HG03354 (cell line): Measurements from ENCODE around the gene TVP23C.
"Not testable (repeated sequence)": the region's sequence is repeated elsewhere in the genome, so short reads cannot be mapped to it uniquely, and the experiment has no call there.

Experiments
- ATAC-seq: cut with Tn5 transposase; IDR thresholded peaks from one replicate; pipeline ENCODE4 v1.9.1; 2021; ENCODE audit warnings: mild to moderate bottlenecking; ENCODE audit not compliant: unreplicated experiment, poor library complexity, severe bottlenecking

The TVP23C gene

GRCh38 chr17:15563375-15563857 lies at the start of gene TVP23C:
TVP23C (minus strand) TSS chr17:15563483; CDS start chr17:15563448, 35 bp downstream.
- ATAC-seq = peak; percentile 89

GRCh38 chr17:15592960-15593359 lies 29.7 kb upstream of the TVP23C start:
- ATAC-seq = not testable (repeated sequence)

GRCh38 chr17:15591986-15592385 lies 28.7 kb upstream of the TVP23C start:
- not testable (repeated sequence) for ATAC-seq

GRCh38 chr17:15590844-15591243 lies 27.6 kb upstream of the TVP23C start:
- not testable (repeated sequence) for ATAC-seq

GRCh38 chr17:15589544-15590536 lies 26.6 kb upstream of the TVP23C start:
- ATAC-seq = peak; percentile 67

GRCh38 chr17:15588017-15588416 lies 24.7 kb upstream of the TVP23C start:
- ATAC-seq = peak; percentile 78

- not testable (repeated sequence) for ATAC-seq
These were observed 20.0 kb upstream of the TVP23C start for GRCh38 chr17:15583313-15583712.

GRCh38 chr17:15581462-15581861 lies 18.2 kb upstream of the TVP23C start:
- not testable (repeated sequence) for ATAC-seq

- ATAC-seq = not testable (repeated sequence)
These were observed 13.6 kb upstream of the TVP23C start for GRCh38 chr17:15576848-15577247.

GRCh38 chr17:15574660-15575059 lies 11.4 kb upstream of the TVP23C start:
- ATAC-seq = not testable (repeated sequence)

- not testable (repeated sequence) for ATAC-seq
These were observed 10.6 kb upstream of the TVP23C start for GRCh38 chr17:15573870-15574269.

- peak; percentile 50 for ATAC-seq
These were observed 489 bp downstream of the TVP23C start for GRCh38 chr17:15562613-15563374.

- not testable (repeated sequence) for ATAC-seq
These were observed 1.8 kb downstream of the TVP23C start for GRCh38 chr17:15561439-15561838.

GRCh38 chr17:15558403-15559105 lies 4.7 kb downstream of the TVP23C start:
- not testable (repeated sequence) for ATAC-seq

GRCh38 chr17:15557334-15557832 lies 5.9 kb downstream of the TVP23C start:
- ATAC-seq = not testable (repeated sequence)

- ATAC-seq = not testable (repeated sequence)
These were observed 10.4 kb downstream of the TVP23C start for GRCh38 chr17:15552932-15553331.

- ATAC-seq = not testable (repeated sequence)
These were observed 13.7 kb downstream of the TVP23C start for GRCh38 chr17:15549552-15549951.

GRCh38 chr17:15546604-15547003 lies 16.7 kb downstream of the TVP23C start:
- not testable (repeated sequence) for ATAC-seq
